GM10266 (cell line): ENCODE measurements around the gene GNAI3.

Experiments
- DNase-seq: peaks from one replicate; pipeline ENCODE4 v3.0.0; 2012; ENCODE audit errors: extremely low spot score
- TF ChIP-seq, protein P1 (sequence below): IDR thresholded peaks from 2 replicates; pipeline ENCODE4 v1.5.1; 2012; ENCODE audit warnings: mild to moderate bottlenecking, low read depth; ENCODE audit not compliant: control insufficient read depth, insufficient read depth; ENCODE audit errors: missing control alignments

Gene GNAI3

DNA sequence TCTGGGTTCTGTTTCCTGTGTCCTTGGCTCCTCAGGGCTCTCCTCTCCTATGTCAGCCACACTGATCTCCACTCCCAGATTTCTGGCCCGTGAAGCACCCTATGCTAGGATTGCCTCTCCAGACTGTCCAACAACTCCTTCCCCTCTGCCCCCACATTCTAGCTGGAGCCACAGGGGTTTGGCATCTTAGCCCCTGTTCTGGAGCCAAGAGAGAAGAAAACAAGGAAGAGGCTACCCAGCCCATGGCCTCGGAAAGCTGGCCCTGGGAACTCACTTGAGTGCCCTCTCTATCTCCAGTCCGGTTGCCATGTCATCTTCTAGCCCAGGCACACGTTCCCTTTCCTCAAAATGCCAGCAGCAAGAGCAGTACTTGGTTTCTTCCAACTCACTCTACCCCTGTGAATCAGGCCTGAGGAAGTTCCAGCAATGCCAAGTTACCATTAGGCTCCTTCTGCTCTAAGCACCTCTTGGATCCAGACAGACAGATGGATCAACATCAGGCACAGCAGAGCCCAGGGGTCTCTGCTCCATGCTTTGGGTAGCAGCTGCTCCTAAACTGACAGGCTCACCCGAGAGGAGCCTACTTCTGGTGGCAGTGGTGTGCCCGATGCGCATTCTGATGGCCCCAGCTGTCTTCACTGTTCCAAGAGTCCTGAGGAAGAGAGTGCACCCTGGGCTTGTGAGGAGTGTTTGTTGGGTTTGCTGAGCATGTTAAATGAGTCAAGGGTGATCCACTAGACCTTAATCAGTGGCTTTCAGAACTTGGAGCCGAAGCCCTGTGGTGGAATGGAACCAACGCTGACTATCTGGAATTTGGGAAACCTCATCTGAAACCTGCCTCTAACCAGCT, 20.3 kb upstream of the GNAI3 start:
- TF ChIP-seq, protein P1, sequence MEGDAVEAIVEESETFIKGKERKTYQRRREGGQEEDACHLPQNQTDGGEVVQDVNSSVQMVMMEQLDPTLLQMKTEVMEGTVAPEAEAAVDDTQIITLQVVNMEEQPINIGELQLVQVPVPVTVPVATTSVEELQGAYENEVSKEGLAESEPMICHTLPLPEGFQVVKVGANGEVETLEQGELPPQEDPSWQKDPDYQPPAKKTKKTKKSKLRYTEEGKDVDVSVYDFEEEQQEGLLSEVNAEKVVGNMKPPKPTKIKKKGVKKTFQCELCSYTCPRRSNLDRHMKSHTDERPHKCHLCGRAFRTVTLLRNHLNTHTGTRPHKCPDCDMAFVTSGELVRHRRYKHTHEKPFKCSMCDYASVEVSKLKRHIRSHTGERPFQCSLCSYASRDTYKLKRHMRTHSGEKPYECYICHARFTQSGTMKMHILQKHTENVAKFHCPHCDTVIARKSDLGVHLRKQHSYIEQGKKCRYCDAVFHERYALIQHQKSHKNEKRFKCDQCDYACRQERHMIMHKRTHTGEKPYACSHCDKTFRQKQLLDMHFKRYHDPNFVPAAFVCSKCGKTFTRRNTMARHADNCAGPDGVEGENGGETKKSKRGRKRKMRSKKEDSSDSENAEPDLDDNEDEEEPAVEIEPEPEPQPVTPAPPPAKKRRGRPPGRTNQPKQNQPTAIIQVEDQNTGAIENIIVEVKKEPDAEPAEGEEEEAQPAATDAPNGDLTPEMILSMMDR, result no peak

DNA sequence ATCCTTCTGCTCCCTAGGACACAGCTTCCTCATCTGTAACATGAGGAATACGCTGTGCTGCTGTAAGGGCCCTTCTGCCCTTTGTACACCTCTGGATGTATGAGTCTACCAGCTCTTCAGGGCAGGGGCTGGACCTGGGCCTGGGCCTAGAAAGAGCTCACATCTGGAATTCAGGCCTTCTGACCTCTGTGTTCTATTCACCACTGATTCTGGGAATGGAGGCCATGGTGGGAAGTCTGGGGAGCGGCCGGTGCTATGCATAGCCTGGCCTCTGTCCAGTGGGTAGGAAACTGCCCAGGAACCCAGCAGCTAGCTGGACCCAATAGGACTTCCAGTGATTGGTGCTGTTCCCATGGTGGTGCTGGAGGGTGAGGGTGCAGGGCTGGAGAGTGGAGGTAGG, 19.7 kb upstream of the GNAI3 start:
- TF ChIP-seq, protein P1, result no peak
- no peak for DNase-seq

More for the DNA sequence above, 20.3 kb upstream of the GNAI3 start:
- no peak for DNase-seq

DNA sequence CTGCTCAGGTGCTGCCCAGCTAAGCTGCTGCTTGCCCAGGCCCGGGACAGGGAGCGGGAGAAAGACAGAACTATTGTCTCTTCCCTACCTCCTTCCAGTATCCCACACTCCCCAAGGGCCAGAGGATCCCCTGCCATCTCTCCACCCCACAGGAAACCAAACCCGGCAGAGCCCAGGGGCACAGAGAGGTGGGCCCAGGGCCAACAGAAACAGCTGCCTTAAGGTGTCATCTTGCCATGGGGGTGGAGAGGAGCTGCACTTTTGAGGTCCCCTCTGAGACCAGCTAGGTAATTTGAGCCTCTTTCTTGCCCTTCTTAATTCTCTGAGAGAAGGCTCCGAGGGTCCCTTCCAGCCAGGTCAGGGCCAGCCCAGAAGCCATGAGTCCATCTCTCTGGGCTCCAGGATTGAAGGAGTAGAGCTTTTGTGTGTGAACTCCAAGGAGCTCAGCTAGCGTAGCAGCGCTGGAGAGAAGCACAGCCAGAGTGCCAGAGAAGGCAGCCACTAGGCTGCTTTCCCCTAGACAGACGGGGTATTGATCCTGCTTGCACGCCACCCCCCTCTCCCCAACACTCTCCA, 18.4 kb upstream of the GNAI3 start:
- TF ChIP-seq, protein P1, result no peak
- DNase-seq, result no peak

DNA sequence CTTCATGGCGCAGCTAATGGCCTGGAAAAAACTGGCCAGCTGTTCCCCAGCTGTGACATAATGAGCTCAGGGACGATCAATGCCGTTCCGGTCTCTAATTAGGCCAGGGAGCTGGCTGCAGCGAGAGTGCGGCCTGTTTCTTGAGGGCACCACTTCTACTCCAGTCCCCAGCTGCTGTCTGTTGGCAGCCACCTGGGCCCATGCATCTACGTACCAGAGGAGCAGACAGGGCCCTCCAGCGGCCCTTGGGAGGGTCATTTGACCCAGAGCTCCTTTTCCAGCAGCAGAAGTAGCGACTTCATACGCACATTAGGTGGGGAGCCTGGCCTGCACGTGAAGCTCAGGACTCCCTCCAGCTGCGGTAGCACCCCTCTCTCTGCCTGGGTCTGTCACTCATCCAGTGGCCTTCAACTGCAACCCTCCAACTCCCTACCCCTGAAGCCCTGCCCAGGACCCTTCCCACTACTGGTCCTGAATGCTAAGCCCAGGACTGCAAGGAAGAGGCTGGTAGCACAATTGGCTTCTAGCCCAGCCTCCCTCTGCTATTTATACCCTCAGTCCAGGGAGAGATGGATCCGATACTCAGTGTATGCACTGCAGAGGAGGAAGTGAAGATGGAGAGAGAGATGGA, 17.8 kb upstream of the GNAI3 start:
- DNase-seq, result no peak
- TF ChIP-seq, protein P1, result no peak

DNA sequence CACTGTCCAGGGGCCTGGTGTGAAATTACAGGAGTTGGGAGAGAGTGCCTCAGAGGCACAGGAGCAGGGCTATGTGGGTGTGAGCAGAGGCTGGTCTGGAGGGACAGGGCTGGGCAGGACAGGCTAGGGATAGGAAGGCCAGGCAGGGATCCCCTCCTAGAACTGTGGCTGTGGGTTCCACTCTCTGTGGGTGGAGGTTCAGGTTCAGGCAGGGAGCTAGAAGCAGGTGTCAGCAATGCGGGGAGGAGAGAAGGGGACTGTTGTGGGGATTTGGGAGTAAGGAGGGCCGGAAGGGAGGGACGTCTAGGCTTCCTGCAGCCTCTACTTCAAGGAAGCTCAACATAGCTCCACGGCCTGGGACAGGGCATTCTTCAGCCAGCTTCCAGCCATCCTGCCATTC, 17.0 kb upstream of the GNAI3 start:
- DNase-seq, result no peak

DNA sequence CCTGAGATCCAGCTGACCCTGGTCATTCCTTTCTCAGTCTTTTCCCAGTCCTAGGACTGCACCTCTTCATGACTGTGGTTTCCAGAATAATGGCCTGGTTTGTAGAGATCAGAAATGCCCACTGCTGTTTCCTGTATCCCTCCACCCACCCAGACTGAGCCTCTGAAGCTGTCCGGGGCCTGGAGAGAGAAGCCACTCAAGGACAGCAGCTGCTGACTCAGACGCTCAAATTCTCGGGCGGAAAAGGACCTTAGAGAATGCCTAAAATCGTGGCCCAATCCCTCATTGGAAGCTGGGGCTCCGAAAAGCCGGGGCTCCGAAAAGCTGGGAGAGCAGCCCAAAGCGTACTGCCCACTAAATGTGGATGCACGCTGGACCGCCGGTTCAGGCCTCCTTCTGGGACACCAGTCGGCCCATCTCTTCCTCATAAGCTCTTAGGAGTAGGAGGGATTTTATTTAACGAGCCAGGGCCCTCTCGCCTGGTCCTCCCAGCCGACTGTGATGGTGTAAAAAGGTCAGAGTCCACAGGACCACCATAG, 16.5 kb upstream of the GNAI3 start:
- TF ChIP-seq, protein P1, result no peak
- DNase-seq, result no peak

More for the DNA sequence above, 17.0 kb upstream of the GNAI3 start:
- TF ChIP-seq, protein P1, result no peak
